ENCODE data around the gene CSF2RB.

GRCh38 chr22:36897611-36898010 lies 15.8 kb upstream of the CSF2RB start:
- TF ChIP-seq, protein P1, sequence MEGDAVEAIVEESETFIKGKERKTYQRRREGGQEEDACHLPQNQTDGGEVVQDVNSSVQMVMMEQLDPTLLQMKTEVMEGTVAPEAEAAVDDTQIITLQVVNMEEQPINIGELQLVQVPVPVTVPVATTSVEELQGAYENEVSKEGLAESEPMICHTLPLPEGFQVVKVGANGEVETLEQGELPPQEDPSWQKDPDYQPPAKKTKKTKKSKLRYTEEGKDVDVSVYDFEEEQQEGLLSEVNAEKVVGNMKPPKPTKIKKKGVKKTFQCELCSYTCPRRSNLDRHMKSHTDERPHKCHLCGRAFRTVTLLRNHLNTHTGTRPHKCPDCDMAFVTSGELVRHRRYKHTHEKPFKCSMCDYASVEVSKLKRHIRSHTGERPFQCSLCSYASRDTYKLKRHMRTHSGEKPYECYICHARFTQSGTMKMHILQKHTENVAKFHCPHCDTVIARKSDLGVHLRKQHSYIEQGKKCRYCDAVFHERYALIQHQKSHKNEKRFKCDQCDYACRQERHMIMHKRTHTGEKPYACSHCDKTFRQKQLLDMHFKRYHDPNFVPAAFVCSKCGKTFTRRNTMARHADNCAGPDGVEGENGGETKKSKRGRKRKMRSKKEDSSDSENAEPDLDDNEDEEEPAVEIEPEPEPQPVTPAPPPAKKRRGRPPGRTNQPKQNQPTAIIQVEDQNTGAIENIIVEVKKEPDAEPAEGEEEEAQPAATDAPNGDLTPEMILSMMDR (optimal IDR thresholded peaks at IDR 0.05 in 1 of 3, IDR thresholded peaks at IDR 0.05 in 1 of 3, conservative IDR thresholded peaks at IDR 0.05 in 1 of 3; ENCODE audit: extremely low read depth in 1 of 3, insufficient read depth in 2 of 3, low read length in 3 of 3) = no peak
- no peak for TF ChIP-seq EZH2 (IDR thresholded peaks at IDR 0.05; ENCODE audit: low read length)
